ENCODE measurements around the gene FAM120B.

- TF ChIP-seq POLR2AphosphoS5 (IDR thresholded peaks at IDR 0.05; ENCODE audit: borderline replicate concordance, low read depth, low read length), result no peak
- no peak for TF ChIP-seq EZH2 (IDR thresholded peaks at IDR 0.05)
- no peak for TF ChIP-seq FOXP2 (optimal IDR thresholded peaks at IDR 0.05; ENCODE audit: control extremely low read depth, extremely low read length, insufficient read depth)
Observed at GRCh38 chr6:170404036-170404435, 97.5 kb downstream of the FAM120B start.

All from SK-N-MC (cell line).